Karpas-422 (cell line): Measurements from ENCODE around the gene PHLDA2. TPM values are rescaled to one million over a fixed set of nuclear protein-coding genes. Genes with fewer than 3 reads are reported as not detected.

Source experiments
- DNase-seq: peaks from one replicate; pipeline ENCODE4 v3.0.0-alpha.2; 2015
- H2AFZ ChIP-seq: fragments of 200-600 bp; sonication (generic); 2 replicates; pipeline ENCODE4 v1.6.1; 2014; ENCODE audit warnings: antibody characterized with exemption, low read length, mixed read lengths
- H3K27ac ChIP-seq: fragments of 200-600 bp; sonication (generic); 2 replicates; pipeline ENCODE4 v1.5.1; 2014; ENCODE audit warnings: mild to moderate bottlenecking, low read length, moderate library complexity
- H3K27me3 ChIP-seq: fragments of 200-600 bp; sonication (generic); 2 replicates; pipeline ENCODE4 v1.6.1; 2014; ENCODE audit warnings: low read length, mixed read lengths
- H3K36me3 ChIP-seq: fragments of 200-600 bp; sonication (generic); 2 replicates; pipeline ENCODE4 v1.6.1; 2014; ENCODE audit warnings: low read length, mixed read lengths; ENCODE audit not compliant: insufficient read depth
- H3K4me1 ChIP-seq: fragments of 200-600 bp; sonication (generic); 2 replicates; pipeline ENCODE4 v1.6.1; 2014; ENCODE audit warnings: mild to moderate bottlenecking, low read length, mixed read lengths
- H3K4me2 ChIP-seq: fragments of 200-600 bp; sonication (generic); 2 replicates; pipeline ENCODE4 v1.6.1; 2014; ENCODE audit warnings: low read length, low read depth, mild to moderate bottlenecking; ENCODE audit not compliant: poor library complexity, severe bottlenecking
- H3K4me3 ChIP-seq: fragments of 200-600 bp; sonication (generic); 2 replicates; pipeline ENCODE4 v1.5.1; 2014; ENCODE audit warnings: mild to moderate bottlenecking, antibody characterized with exemption, low read length, mixed read lengths
- H3K79me2 ChIP-seq: fragments of 200-600 bp; sonication (generic); 2 replicates; pipeline ENCODE4 v1.6.1; 2014; ENCODE audit warnings: mild to moderate bottlenecking, low read length, mixed read lengths
- H3K9ac ChIP-seq: fragments of 200-600 bp; sonication (generic); 2 replicates; pipeline ENCODE4 v1.6.0; 2014; ENCODE audit warnings: low read length
- H3K9me2 ChIP-seq: fragments of 200-600 bp; sonication (generic), shearing (Covaris generic); replicated peaks from 2 replicates; pipeline ENCODE4 v1.6.0; 2014; ENCODE audit warnings: mild to moderate bottlenecking, low read length, moderate library complexity; ENCODE audit not compliant: insufficient read depth
- H3K9me3 ChIP-seq: fragments of 300-700, 200-600 bp; sonication (generic); 2 replicates; pipeline ENCODE4 v1.6.1; 2014; ENCODE audit warnings: low read length, mixed read lengths
- H4K20me1 ChIP-seq: fragments of 200-600 bp; sonication (generic); 2 replicates; pipeline ENCODE4 v1.6.1; 2014; ENCODE audit warnings: mild to moderate bottlenecking, antibody characterized with exemption, low read length, low read depth; ENCODE audit not compliant: insufficient read depth
- total RNA-seq: library from RNA; depleted of rRNA; stranded (reverse); fragments of >200 nt; shearing (Covaris generic); gene quantifications from 2 replicates; pipeline ENCODE4 v1.2.3, GENCODE V29; 2014; ENCODE audit warnings: low replicate concordance

PHLDA2 gene
- total RNA-seq, 1 experiment from 2014 or later = not detected

- H3K9ac ChIP-seq = peak overlapping the region; percentile 88
Observed at GRCh38 chr11:2902784-2903671, 26.2 kb downstream of the PHLDA2 start.

GRCh38 chr11:2901854-2902783, 27.1 kb downstream of the PHLDA2 start:
- Histone ChIP-seq H3K4me2 (peak overlapping the region; percentile 93), H3K27me3 (no peaks in the 10 kb centered on the region), H3K36me3 (no peaks in the 10 kb centered on the region), H3K9me3 (no peaks in the 10 kb centered on the region), H4K20me1 (no peaks in the 10 kb centered on the region), H3K79me2 (no peaks in the 10 kb centered on the region), H3K4me1 (peaks cover 18% of the 10 kb centered on the region), H2AFZ (peak overlapping the region; percentile 87; the same call in 1 of the 2 replicates), H3K27ac (no peak overlapping the region), H3K4me3 (peak overlapping the region; percentile 86), H3K9ac (peak overlapping the region; percentile 88), H3K9me2 (no peaks in the 10 kb centered on the region)
- peak; percentile 98 for DNase-seq

More at GRCh38 chr11:2902784-2903671, 26.2 kb downstream of the PHLDA2 start:
- Histone ChIP-seq H3K9me3 (no peaks in the 10 kb centered on the region), H3K79me2 (no peaks in the 10 kb centered on the region), H4K20me1 (no peaks in the 10 kb centered on the region), H3K27ac (no peak overlapping the region), H3K27me3 (no peaks in the 10 kb centered on the region), H3K4me1 (peaks cover 18% of the 10 kb centered on the region), H3K4me2 (peak overlapping the region; percentile 93), H2AFZ (0 out of 2 replicates have a peak overlapping the region, but pooled peaks have one; percentile 74), H3K4me3 (peak overlapping the region; percentile 86), H3K9me2 (no peaks in the 10 kb centered on the region), H3K36me3 (no peaks in the 10 kb centered on the region)
- DNase-seq = no peak

- peak overlapping the region; percentile 87; the same call in 1 of the 2 replicates for H2AFZ ChIP-seq
- no peaks in the 10 kb centered on the region for H3K36me3 ChIP-seq
- no peaks in the 10 kb centered on the region for H3K79me2 ChIP-seq
- no peaks in the 10 kb centered on the region for H3K9me3 ChIP-seq
- peak overlapping the region; percentile 55; the same call in 1 of the 2 replicates for H3K4me3 ChIP-seq
- H4K20me1 ChIP-seq = no peaks in the 10 kb centered on the region
- peaks cover 18% of the 10 kb centered on the region for H3K4me1 ChIP-seq
- H3K27me3 ChIP-seq = no peaks in the 10 kb centered on the region
- H3K9ac ChIP-seq = peak overlapping the region; percentile 69
- H3K27ac ChIP-seq = no peak overlapping the region
- no peaks in the 10 kb centered on the region for H3K9me2 ChIP-seq
- DNase-seq = no peak
- H3K4me2 ChIP-seq = peak overlapping the region; percentile 93
Observed at GRCh38 chr11:2901196-2901796, 27.9 kb downstream of the PHLDA2 start.

- H3K9me3 ChIP-seq = no peaks in the 10 kb centered on the region
- H4K20me1 ChIP-seq = no peaks in the 10 kb centered on the region
- H3K4me3 ChIP-seq = no peak overlapping the region
- no peaks in the 10 kb centered on the region for H3K36me3 ChIP-seq
- no peak overlapping the region for H3K9ac ChIP-seq
- no peaks in the 10 kb centered on the region for H3K79me2 ChIP-seq
- no peaks in the 10 kb centered on the region for H3K27me3 ChIP-seq
- no peak overlapping the region for H3K27ac ChIP-seq
- H3K4me2 ChIP-seq = no peak overlapping the region
- H2AFZ ChIP-seq = no peak overlapping the region
- H3K9me2 ChIP-seq = no peaks in the 10 kb centered on the region
- no peak for DNase-seq
- H3K4me1 ChIP-seq = peaks cover 18% of the 10 kb centered on the region
Observed at GRCh38 chr11:2899080-2899783, 30.0 kb downstream of the PHLDA2 start.

- H3K9me3 ChIP-seq = no peaks in the 10 kb centered on the region
- no peak overlapping the region for H2AFZ ChIP-seq
- no peaks in the 10 kb centered on the region for H3K9me2 ChIP-seq
- H3K4me1 ChIP-seq = peaks cover 18% of the 10 kb centered on the region
- H3K27me3 ChIP-seq = no peaks in the 10 kb centered on the region
- H3K4me2 ChIP-seq = no peak overlapping the region
- H4K20me1 ChIP-seq = no peaks in the 10 kb centered on the region
- H3K36me3 ChIP-seq = no peaks in the 10 kb centered on the region
- no peak overlapping the region for H3K9ac ChIP-seq
- DNase-seq = no peak
- no peaks in the 10 kb centered on the region for H3K79me2 ChIP-seq
- H3K4me3 ChIP-seq = no peak overlapping the region
- no peak overlapping the region for H3K27ac ChIP-seq
Observed at GRCh38 chr11:2898366-2899079, 30.7 kb downstream of the PHLDA2 start.

GRCh38 chr11:2897048-2897447, 32.2 kb downstream of the PHLDA2 start:
- Histone ChIP-seq H3K79me2 (no peaks in the 10 kb centered on the region), H3K9me2 (no peaks in the 10 kb centered on the region), H3K4me3 (no peak overlapping the region), H2AFZ (no peak overlapping the region), H3K9ac (no peak overlapping the region), H3K9me3 (no peaks in the 10 kb centered on the region), H3K27ac (no peak overlapping the region), H3K4me1 (peaks cover 10% of the 10 kb centered on the region), H4K20me1 (no peaks in the 10 kb centered on the region), H3K27me3 (no peaks in the 10 kb centered on the region), H3K36me3 (no peaks in the 10 kb centered on the region), H3K4me2 (no peak overlapping the region)
- no peak for DNase-seq

- no peak overlapping the region for H2AFZ ChIP-seq
- H3K36me3 ChIP-seq = no peaks in the 10 kb centered on the region
- peaks cover 3% of the 10 kb centered on the region; the same call in 1 of the 2 replicates for H3K4me1 ChIP-seq
- H3K9me3 ChIP-seq = no peaks in the 10 kb centered on the region
- H3K27ac ChIP-seq = no peak overlapping the region
- no peak overlapping the region for H3K9ac ChIP-seq
- no peaks in the 10 kb centered on the region for H3K27me3 ChIP-seq
- H3K4me3 ChIP-seq = no peak overlapping the region
- no peaks in the 10 kb centered on the region for H3K79me2 ChIP-seq
- no peaks in the 10 kb centered on the region for H3K9me2 ChIP-seq
- DNase-seq = no peak
- H4K20me1 ChIP-seq = no peaks in the 10 kb centered on the region
- H3K4me2 ChIP-seq = no peak overlapping the region
Observed at GRCh38 chr11:2896047-2896446, 33.2 kb downstream of the PHLDA2 start.
